Epithelial cell of esophagus (primary cell): Measurements from ENCODE around the gene LRRC4C.

Experiments
- DNase-seq: peaks from one replicate; pipeline ENCODE4 v3.0.0; 2010; ENCODE audit warnings: low read depth
- H3K4me3 ChIP-seq: 2 replicates; pipeline ENCODE4 v1.5.1; 2011; ENCODE audit warnings: mild to moderate bottlenecking, low read length, control low read depth
- CTCF ChIP-seq: IDR thresholded peaks from 2 replicates; pipeline ENCODE4 v1.5.1; 2011; ENCODE audit warnings: low read depth, mild to moderate bottlenecking, low read length, control low read depth, inconsistent platforms; ENCODE audit not compliant: insufficient read depth; ENCODE audit errors: missing control alignments

LRRC4C gene

GRCh38 chr11:40321537-40321936 lies 1137.9 kb downstream of the LRRC4C start:
- no peak overlapping the region for H3K4me3 ChIP-seq
- no peak for TF ChIP-seq CTCF
- DNase-seq = no peak

DNA sequence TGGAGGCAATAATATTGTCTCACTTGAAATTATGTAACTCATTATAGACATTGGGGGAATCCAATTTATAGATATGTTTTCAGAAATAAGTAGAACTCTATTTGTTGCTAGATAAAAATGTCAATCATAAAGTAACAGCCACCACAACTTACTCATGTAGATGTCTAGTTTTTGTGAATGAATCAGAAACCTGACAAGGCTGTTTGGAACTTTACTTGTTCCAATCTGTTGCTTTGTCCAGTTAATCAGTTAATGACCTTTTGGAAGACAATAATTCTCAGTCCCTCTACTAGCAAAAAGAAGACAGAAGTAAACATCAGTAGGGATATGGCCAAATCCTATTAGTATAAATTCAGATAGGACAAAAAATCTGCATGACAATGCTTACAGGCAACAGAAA lies 1143.3 kb downstream of the LRRC4C start:
- peak; percentile 16 for DNase-seq
- no peak for TF ChIP-seq CTCF
- H3K4me3 ChIP-seq = no peak overlapping the region

GRCh38 chr11:40315122-40315521 lies 1144.3 kb downstream of the LRRC4C start:
- no peak for DNase-seq
- H3K4me3 ChIP-seq = no peak overlapping the region
- TF ChIP-seq CTCF = no peak

GRCh38 chr11:40314327-40314726 lies 1145.1 kb downstream of the LRRC4C start:
- no peak overlapping the region for H3K4me3 ChIP-seq
- no peak for DNase-seq
- no peak for TF ChIP-seq CTCF

DNA sequence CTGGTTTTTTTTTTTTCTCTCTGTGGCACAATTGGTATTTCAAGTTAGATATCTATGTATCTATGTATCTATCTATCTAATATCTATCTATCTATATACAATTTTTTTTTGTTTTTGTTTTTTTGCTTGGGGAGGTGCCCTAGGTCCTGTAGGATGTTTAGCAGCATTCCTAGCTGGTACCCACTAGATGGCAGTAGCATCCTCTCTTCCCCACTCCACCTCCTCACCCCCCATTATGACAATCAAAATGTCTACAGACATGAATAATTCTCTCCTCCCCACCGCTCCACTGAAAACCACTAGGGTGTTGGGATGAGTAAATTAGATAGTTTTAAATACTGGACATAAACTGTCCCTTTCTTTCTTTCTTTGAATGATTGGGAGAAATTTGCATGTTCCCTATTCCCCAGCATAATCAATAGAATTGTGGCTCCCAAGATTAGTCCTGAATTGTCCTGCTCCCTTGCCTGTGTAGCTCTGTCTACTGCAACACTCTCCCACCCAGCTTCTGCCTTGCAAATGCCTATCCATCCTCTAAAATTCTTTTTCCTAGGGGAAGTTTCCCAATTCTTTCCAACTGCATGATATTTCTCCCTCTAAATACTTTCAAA lies 1152.4 kb downstream of the LRRC4C start:
- no peak overlapping the region for H3K4me3 ChIP-seq
- DNase-seq = peak; percentile 69
- TF ChIP-seq CTCF = peak; percentile 83

DNA sequence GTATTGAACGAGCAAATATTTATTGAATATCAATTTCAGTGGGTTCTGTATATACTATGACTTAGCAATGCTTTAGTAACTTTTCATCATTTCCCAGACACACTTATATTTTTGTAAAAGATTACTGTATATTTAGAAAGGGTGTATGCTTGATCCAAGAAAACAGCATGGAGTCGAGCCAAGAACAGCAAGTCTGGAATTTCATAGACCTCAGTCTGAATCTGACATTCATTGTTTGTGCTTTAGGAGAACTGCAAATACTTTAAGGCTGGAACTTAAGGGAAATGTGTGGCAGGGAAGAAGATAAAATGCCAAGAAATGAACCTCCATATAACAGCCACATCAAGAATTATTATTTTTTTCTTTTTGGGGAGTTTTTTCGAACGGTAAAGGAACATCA lies 1156.8 kb downstream of the LRRC4C start:
- TF ChIP-seq CTCF = no peak
- no peak for DNase-seq
- H3K4me3 ChIP-seq = no peak overlapping the region

- peak; percentile 56 for DNase-seq
- no peak for TF ChIP-seq CTCF
- no peak overlapping the region for H3K4me3 ChIP-seq
These were observed 1164.0 kb downstream of the LRRC4C start for GRCh38 chr11:40295466-40295865.
